PC-9 (cell line): Measurements from ENCODE around the gene BNIP2. TPM values are rescaled to one million over a fixed set of nuclear protein-coding genes. Genes with fewer than 3 reads are reported as not detected.
"Not testable (repeated sequence)": the region's sequence is repeated elsewhere in the genome, so short reads cannot be mapped to it uniquely, and the experiment has no call there.

Experiments used
- BruUV-seq: library from RNA; stranded (reverse); fragments of 400-500 nt; replicated peaks from 2 replicates; lab custom pipeline; 2021; lab: Mats Ljungman, UMichigan
- CTCF ChIA-PET: fragments of 300-600 bp; sonication (Branson Sonifier 250); formaldehyde crosslinking; loops from one replicate; lab custom pipeline; 2022; ENCODE audit warnings: antibody characterized with exemption; lab: Charles Lee
- POLR2A ChIA-PET: fragments of 300-600 bp; sonication (Branson Sonifier 250); formaldehyde crosslinking; loops from one replicate; lab custom pipeline; 2022; ENCODE audit warnings: antibody characterized with exemption; ENCODE audit not compliant: unreplicated experiment; lab: Charles Lee
- DNase-seq, 2 experiments: peaks; one replicate each; pipeline versions ENCODE4 v3.0.0 to v3.0.0-alpha.2; 2015 to 2022; ENCODE audit warnings: mixed read lengths in 1 of 2
- H2AFZ ChIP-seq: fragments of 200-600 bp; sonication (generic); 2 replicates; pipeline ENCODE4 v1.8.1; 2017; ENCODE audit warnings: antibody characterized with exemption
- H3F3A ChIP-seq: fragments of 200-600 bp; sonication (generic); 2 replicates; pipeline ENCODE4 v1.8.1; 2017; ENCODE audit warnings: antibody characterized with exemption, mild to moderate bottlenecking, low read depth; ENCODE audit not compliant: insufficient read depth
- H3K27ac ChIP-seq: fragments of 200-600 bp; sonication (generic); 2 replicates; pipeline ENCODE4 v1.6.1; 2016; ENCODE audit warnings: mixed run types
- H3K27me3 ChIP-seq: fragments of 200-600 bp; sonication (generic); 2 replicates; pipeline ENCODE4 v1.6.1; 2016; ENCODE audit warnings: low read depth, mixed run types; ENCODE audit not compliant: insufficient read depth
- H3K36me3 ChIP-seq: fragments of 200-600 bp; sonication (generic); 2 replicates; pipeline ENCODE4 v1.6.1; 2016; ENCODE audit warnings: low read depth, mixed run types
- H3K4me1 ChIP-seq: fragments of 200-600 bp; sonication (generic); replicated peaks from 2 replicates; pipeline ENCODE4 v1.6.1; 2016; ENCODE audit warnings: mixed run types; ENCODE audit not compliant: insufficient read depth
- H3K4me2 ChIP-seq: fragments of 200-600 bp; sonication (generic); 2 replicates; pipeline ENCODE4 v1.6.1; 2017; ENCODE audit warnings: mixed run types
- H3K4me3 ChIP-seq: fragments of 200-600 bp; sonication (generic); 2 replicates; pipeline ENCODE4 v1.6.1; 2016; ENCODE audit warnings: mixed run types
- H3K79me2 ChIP-seq: fragments of 200-600 bp; sonication (generic); 2 replicates; pipeline ENCODE4 v1.6.1; 2017; ENCODE audit warnings: low read depth, mixed run types
- H3K9me2 ChIP-seq: fragments of 200-600 bp; sonication (generic); 2 replicates; pipeline ENCODE4 v1.8.1; 2017; ENCODE audit warnings: mild to moderate bottlenecking; ENCODE audit not compliant: insufficient read depth
- H3K9me3 ChIP-seq: fragments of 200-600 bp; sonication (generic); 2 replicates; pipeline ENCODE4 v1.8.1; 2016; ENCODE audit warnings: low read depth; ENCODE audit not compliant: insufficient read depth
- H4K20me1 ChIP-seq: fragments of 200-600 bp; sonication (generic); 2 replicates; pipeline ENCODE4 v1.8.1; 2017; ENCODE audit not compliant: insufficient read depth
- CTCF ChIP-seq: fragments of 200-600 bp; sonication (generic); conservative IDR thresholded peaks from 2 replicates; pipeline ENCODE4 v1.6.1; 2017; ENCODE audit warnings: mixed run types, antibody characterized with exemption, mild to moderate bottlenecking, moderate library complexity
- EZH2 ChIP-seq: fragments of 200-600 bp; sonication (generic); IDR thresholded peaks from 2 replicates; pipeline ENCODE4 v1.8.0; 2017; ENCODE audit warnings: antibody characterized with exemption, low read depth
- intact Hi-C: fragments of 100-400 bp; cut with micrococcal nuclease; formaldehyde crosslinking; loops from one replicate; pipeline ENCODE4 v1.10.0; 2022; ENCODE audit not compliant: unreplicated experiment
- total RNA-seq: library from RNA; stranded (reverse); gene quantifications from 2 replicates; pipeline ENCODE4 v1.2.3, GENCODE V29; 2021

Gene BNIP2
- total RNA-seq, 1 experiment from 2014 or later, result 64.3 TPM

GRCh38 chr15:59647085-59647484 lies 42.0 kb downstream of the BNIP2 start:
- no peaks in the 10 kb centered on the region for H3K27me3 ChIP-seq
- no peak overlapping the region for H3K4me3 ChIP-seq
- no TSS peak for BruUV-seq
- DNase-seq, result no peak
- H3K4me2 ChIP-seq, result no peak overlapping the region
- H4K20me1 ChIP-seq, result no peaks in the 10 kb centered on the region
- H2AFZ ChIP-seq, result no peak overlapping the region
- H3F3A ChIP-seq, result no peaks in the 10 kb centered on the region
- H3K27ac ChIP-seq, result no peak overlapping the region
- peaks cover 9% of the 10 kb centered on the region; the same call in 1 of the 2 replicates for H3K36me3 ChIP-seq
- H3K79me2 ChIP-seq, result no peaks in the 10 kb centered on the region; the same call in 1 of the 2 replicates
- POLR2A ChIA-PET, result no interaction called here
- TF ChIP-seq CTCF (no peak), EZH2 (no peak)
- H3K4me1 ChIP-seq, result no peaks in the 10 kb centered on the region
- intact Hi-C loops, result no loop called here
- no peaks in the 10 kb centered on the region for H3K9me2 ChIP-seq
- no peaks in the 10 kb centered on the region for H3K9me3 ChIP-seq
- CTCF ChIA-PET, result no interaction called here

- TF ChIP-seq CTCF, result no peak
- no peak for TF ChIP-seq EZH2
- ChIA-PET POLR2A (interaction anchor here (0.6 kb wide), 1 partner anchor 12 kb away, joined by 29 read pairs; no protein-coding TSS in a partner anchor), CTCF (no interaction called here)
- Histone ChIP-seq H2AFZ (no peak overlapping the region), H3K9me2 (no peaks in the 10 kb centered on the region), H3K36me3 (peaks cover 12% of the 10 kb centered on the region; the same call in 1 of the 2 replicates), H3K27ac (no peak overlapping the region), H3K27me3 (no peaks in the 10 kb centered on the region), H3K4me1 (no peaks in the 10 kb centered on the region), H3K79me2 (no peaks in the 10 kb centered on the region; the same call in 1 of the 2 replicates), H3F3A (no peaks in the 10 kb centered on the region), H3K9me3 (no peaks in the 10 kb centered on the region), H4K20me1 (no peaks in the 10 kb centered on the region), H3K4me2 (no peak overlapping the region), H3K4me3 (no peak overlapping the region)
- no peak for DNase-seq
- BruUV-seq, result no TSS peak
- intact Hi-C loops, result no loop called here
Measured at GRCh38 chr15:59646277-59646676, 42.8 kb downstream of the BNIP2 start.

- H3K79me2 ChIP-seq, POLR2A ChIA-PET, H4K20me1 ChIP-seq, CTCF ChIA-PET, BruUV-seq, H3K27me3 ChIP-seq, H3K4me2 ChIP-seq, H3K27ac ChIP-seq, DNase-seq, H3K4me3 ChIP-seq, H2AFZ ChIP-seq, H3K9me3 ChIP-seq, H3K9me2 ChIP-seq, H3K4me1 ChIP-seq, intact Hi-C loops, H3F3A ChIP-seq: not testable (repeated sequence)
- peaks cover 12% of the 10 kb centered on the region; the same call in 1 of the 2 replicates for H3K36me3 ChIP-seq
Measured at GRCh38 chr15:59645812-59646211, 43.3 kb downstream of the BNIP2 start.

- POLR2A ChIA-PET, result no interaction called here
Measured at GRCh38 chr15:59644756-59645155, 44.4 kb downstream of the BNIP2 start.

More at GRCh38 chr15:59644756-59645155, 44.4 kb downstream of the BNIP2 start:
- H2AFZ ChIP-seq, result no peak overlapping the region
- intact Hi-C loops, result no loop called here
- H3K9me2 ChIP-seq, result no peaks in the 10 kb centered on the region
- no peak for DNase-seq
- no peak for TF ChIP-seq CTCF
- TF ChIP-seq EZH2, result no peak
- no peaks in the 10 kb centered on the region for H4K20me1 ChIP-seq
- H3K4me1 ChIP-seq, result no peaks in the 10 kb centered on the region
- CTCF ChIA-PET, result no interaction called here
- no TSS peak for BruUV-seq
- H3K79me2 ChIP-seq, result no peaks in the 10 kb centered on the region; the same call in 1 of the 2 replicates
- no peaks in the 10 kb centered on the region for H3K9me3 ChIP-seq
- no peak overlapping the region for H3K4me3 ChIP-seq
- H3K36me3 ChIP-seq, result peaks cover 9% of the 10 kb centered on the region; the same call in 1 of the 2 replicates
- H3K4me2 ChIP-seq, result no peak overlapping the region
- H3K27ac ChIP-seq, result no peak overlapping the region
- no peaks in the 10 kb centered on the region for H3F3A ChIP-seq
- no peaks in the 10 kb centered on the region for H3K27me3 ChIP-seq
